Activated CD4-positive, alpha-beta T cell treated with anti-CD3 and anti-CD28 coated beads, Interleukin-2, amount 10 ng/mL, durations not matched to agents 7 days and 5 days (primary cell): ENCODE measurements around the gene LDLRAD3. TPM values are rescaled to one million over a fixed set of nuclear protein-coding genes. Genes with fewer than 3 reads are reported as not detected.

Experiments used
- CTCF ChIA-PET: fragments of 350-600 bp; sonication (Branson Sonifier 250); formaldehyde crosslinking; loops from one replicate; lab custom pipeline; 2021; ENCODE audit warnings: antibody characterized with exemption; lab: Charles Lee
- POLR2A ChIA-PET: fragments of 350-600 bp; sonication (Branson Sonifier 250); formaldehyde crosslinking; loops from one replicate; lab custom pipeline; 2021; ENCODE audit warnings: antibody characterized with exemption; lab: Charles Lee
- DNase-seq: peaks from one replicate; pipeline ENCODE4 v3.0.0-alpha.2; 2020
- H3K27ac Mint-ChIP-seq: one replicate; pipeline ENCODE4 v1.8.0; 2021; ENCODE audit warnings: mild to moderate bottlenecking, moderate library complexity, mixed read lengths
- H3K27me3 Mint-ChIP-seq: one replicate; pipeline ENCODE4 v1.8.0; 2021; ENCODE audit warnings: mixed read lengths
- H3K36me3 Mint-ChIP-seq: one replicate; pipeline ENCODE4 v1.8.0; 2021; ENCODE audit warnings: low read depth, mixed read lengths
- H3K4me1 Mint-ChIP-seq: one replicate; pipeline ENCODE4 v1.8.0; 2021; ENCODE audit warnings: mixed read lengths
- H3K4me3 Mint-ChIP-seq: one replicate; pipeline ENCODE4 v1.8.0; 2021; ENCODE audit warnings: mild to moderate bottlenecking, moderate library complexity, mixed read lengths
- H3K9me3 Mint-ChIP-seq: one replicate; pipeline ENCODE4 v1.8.0; 2021; ENCODE audit warnings: mixed read lengths
- total RNA-seq, 2 experiments: library from RNA; stranded (reverse); gene quantifications; one replicate each; pipeline ENCODE4 v1.2.3, GENCODE V29; 2021

The LDLRAD3 gene
- total RNA-seq, 2 experiments from 2014 or later: 0.07 TPM; not detected in 1

- peak; percentile 19 for DNase-seq
- Mint-ChIP-seq H3K36me3 (no peaks in the 10 kb centered on the region), H3K27ac (no peak overlapping the region), H3K4me3 (no peak overlapping the region), H3K4me1 (no peaks in the 10 kb centered on the region), H3K9me3 (no peaks in the 10 kb centered on the region), H3K27me3 (peaks cover 5% of the 10 kb centered on the region)
- POLR2A ChIA-PET: no interaction called here
- CTCF ChIA-PET: interaction anchor here (0.5 to 0.7 kb wide), 2 partner anchors 16 to 225 kb away, joined by 4 read pairs; no protein-coding TSS in a partner anchor
Observed at GRCh38 chr11:36258730-36259360, 315.0 kb downstream of the LDLRAD3 start.

- CTCF ChIA-PET: interaction anchor here (0.6 kb wide), 1 partner anchor 489 kb away, joined by 3 read pairs; no protein-coding TSS in a partner anchor
Observed at GRCh38 chr11:36261094-36261493, 317.2 kb downstream of the LDLRAD3 start.

DNA sequence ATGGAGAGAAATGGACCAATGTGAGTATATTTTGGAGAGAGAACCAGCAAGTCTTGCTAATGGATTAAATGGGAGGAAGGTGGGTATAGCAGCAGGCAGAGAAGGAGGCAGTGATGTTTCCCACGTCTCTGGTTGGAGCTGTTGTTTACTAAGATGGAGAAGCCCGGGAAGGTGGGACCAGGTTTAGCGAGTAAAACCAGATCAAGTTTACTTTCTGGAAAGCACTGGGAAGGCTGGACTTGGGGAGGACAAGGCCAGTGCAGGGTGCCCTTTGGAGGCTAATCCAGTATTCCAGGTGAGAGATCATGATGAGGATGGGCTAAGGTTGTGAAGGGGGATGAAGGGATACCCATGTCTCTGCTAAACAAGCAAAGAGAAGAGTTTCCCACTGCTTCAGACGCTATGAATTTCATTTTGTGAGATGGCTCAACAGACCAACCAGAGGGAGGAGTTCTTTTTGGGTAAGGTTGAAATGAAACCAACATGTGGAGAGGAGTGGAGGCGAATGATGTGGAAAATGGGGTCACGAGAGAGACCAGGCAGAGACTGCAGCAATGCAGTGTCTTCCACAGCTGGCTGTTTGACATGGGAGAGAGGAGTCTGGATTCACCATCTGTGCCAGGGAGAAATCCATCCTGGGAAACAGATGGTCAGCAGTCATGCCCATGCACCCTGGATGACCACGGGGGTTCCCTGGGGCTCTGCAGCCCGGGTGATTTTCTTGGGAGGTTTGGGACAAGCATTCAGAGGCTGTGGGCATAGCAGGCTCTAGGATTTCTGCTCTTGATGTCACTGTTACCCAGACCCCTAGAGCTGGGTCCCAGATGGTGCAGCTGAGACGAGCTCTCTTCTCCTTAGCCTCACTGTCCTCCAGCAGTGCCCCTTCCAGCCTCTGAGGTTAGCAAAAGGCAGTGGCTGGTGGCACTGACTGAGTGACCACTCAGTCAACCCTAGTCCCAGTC is 320.4 kb downstream of the LDLRAD3 start:
- ChIA-PET POLR2A (no interaction called here), CTCF (interaction anchor here (1.0 kb wide), 1 partner anchor 301 kb away, joined by 3 read pairs; no protein-coding TSS in a partner anchor)
- no peak overlapping the region for H3K4me3 Mint-ChIP-seq
- no peaks in the 10 kb centered on the region for H3K4me1 Mint-ChIP-seq
- no peaks in the 10 kb centered on the region for H3K27me3 Mint-ChIP-seq
- no peak for DNase-seq
- no peaks in the 10 kb centered on the region for H3K9me3 Mint-ChIP-seq
- H3K36me3 Mint-ChIP-seq: no peaks in the 10 kb centered on the region
- no peak overlapping the region for H3K27ac Mint-ChIP-seq

More at GRCh38 chr11:36261094-36261493, 317.2 kb downstream of the LDLRAD3 start:
- Mint-ChIP-seq H3K36me3 (no peaks in the 10 kb centered on the region), H3K27ac (no peak overlapping the region), H3K27me3 (peaks cover 5% of the 10 kb centered on the region), H3K9me3 (no peaks in the 10 kb centered on the region), H3K4me3 (no peak overlapping the region), H3K4me1 (no peaks in the 10 kb centered on the region)
- no peak for DNase-seq
- POLR2A ChIA-PET: no interaction called here

GRCh38 chr11:36264973-36265344 is 321.1 kb downstream of the LDLRAD3 start:
- no peaks in the 10 kb centered on the region for H3K4me1 Mint-ChIP-seq
- ChIA-PET POLR2A (no interaction called here), CTCF (interaction anchor here (1.0 to 1.2 kb wide), 2 partner anchors 8 to 301 kb away, joined by 3 to 4 read pairs; no protein-coding TSS in a partner anchor)
- no peaks in the 10 kb centered on the region for H3K9me3 Mint-ChIP-seq
- no peak for DNase-seq
- H3K27me3 Mint-ChIP-seq: no peaks in the 10 kb centered on the region
- no peak overlapping the region for H3K4me3 Mint-ChIP-seq
- H3K36me3 Mint-ChIP-seq: no peaks in the 10 kb centered on the region
- no peak overlapping the region for H3K27ac Mint-ChIP-seq

GRCh38 chr11:36265793-36266628 is 322.1 kb downstream of the LDLRAD3 start:
- H3K9me3 Mint-ChIP-seq: no peaks in the 10 kb centered on the region
- no peak overlapping the region for H3K27ac Mint-ChIP-seq
- peak; percentile 55 for DNase-seq
- ChIA-PET CTCF (interaction anchor here (0.6 to 2.3 kb wide), 8 partner anchors 8 to 650 kb away, joined by 3 to 6 read pairs (median 3); partner anchors contain the start of gene FJX1), POLR2A (no interaction called here)
- no peak overlapping the region for H3K4me3 Mint-ChIP-seq
- H3K4me1 Mint-ChIP-seq: no peaks in the 10 kb centered on the region
- H3K36me3 Mint-ChIP-seq: no peaks in the 10 kb centered on the region
- no peaks in the 10 kb centered on the region for H3K27me3 Mint-ChIP-seq

- Mint-ChIP-seq H3K9me3 (no peaks in the 10 kb centered on the region), H3K4me1 (no peaks in the 10 kb centered on the region), H3K4me3 (no peak overlapping the region), H3K27me3 (no peaks in the 10 kb centered on the region), H3K27ac (no peak overlapping the region), H3K36me3 (peaks cover 6% of the 10 kb centered on the region)
- ChIA-PET POLR2A (no interaction called here), CTCF (interaction anchor here (0.7 to 2.3 kb wide), 5 partner anchors 13 to 648 kb away, joined by 3 to 6 read pairs (median 3); partner anchors contain the start of gene FJX1)
- DNase-seq: no peak
Observed at GRCh38 chr11:36266767-36267166, 322.9 kb downstream of the LDLRAD3 start.

DNA sequence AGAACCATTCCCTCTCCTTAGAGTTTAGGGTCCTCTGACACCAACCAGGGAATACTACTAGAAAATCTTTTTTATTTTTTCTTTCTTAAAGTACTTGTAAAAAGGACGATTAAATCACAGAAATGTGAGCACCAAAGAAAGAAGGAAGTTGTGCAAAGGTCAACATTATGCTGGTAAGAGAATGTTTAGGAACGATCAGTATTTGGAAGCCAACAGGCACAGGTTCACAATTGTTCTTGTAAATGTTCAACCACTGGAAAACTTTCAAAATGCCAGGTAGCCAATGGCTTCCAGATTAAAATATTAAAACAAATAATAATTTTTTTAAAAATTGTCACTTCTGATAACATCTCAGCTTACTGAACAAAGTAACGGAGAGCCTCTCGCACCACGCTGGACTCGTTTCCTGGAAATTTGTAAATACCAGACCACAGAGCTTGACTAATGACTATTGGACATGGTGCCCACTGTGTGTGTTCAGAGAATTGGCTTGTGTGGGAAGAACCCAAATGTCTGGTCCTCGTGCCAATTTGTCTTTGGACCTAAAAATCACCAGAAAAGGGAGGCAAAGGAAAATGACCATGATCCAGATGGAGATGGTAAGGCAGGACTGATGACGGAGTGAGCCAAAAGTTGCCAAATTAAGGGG is 324.6 kb downstream of the LDLRAD3 start:
- H3K9me3 Mint-ChIP-seq: no peaks in the 10 kb centered on the region
- ChIA-PET POLR2A (no interaction called here), CTCF (interaction anchor here (1.7 kb wide), 1 partner anchor 224 kb away, joined by 4 read pairs; no protein-coding TSS in a partner anchor)
- no peak overlapping the region for H3K4me3 Mint-ChIP-seq
- H3K4me1 Mint-ChIP-seq: no peaks in the 10 kb centered on the region
- no peak for DNase-seq
- H3K27me3 Mint-ChIP-seq: no peaks in the 10 kb centered on the region
- H3K36me3 Mint-ChIP-seq: peaks cover 15% of the 10 kb centered on the region
- H3K27ac Mint-ChIP-seq: no peak overlapping the region

- POLR2A ChIA-PET: no interaction called here
- H3K27ac Mint-ChIP-seq: no peak overlapping the region
- H3K4me3 Mint-ChIP-seq: no peak overlapping the region
Observed at GRCh38 chr11:36270701-36271100, 326.8 kb downstream of the LDLRAD3 start.

DNA sequence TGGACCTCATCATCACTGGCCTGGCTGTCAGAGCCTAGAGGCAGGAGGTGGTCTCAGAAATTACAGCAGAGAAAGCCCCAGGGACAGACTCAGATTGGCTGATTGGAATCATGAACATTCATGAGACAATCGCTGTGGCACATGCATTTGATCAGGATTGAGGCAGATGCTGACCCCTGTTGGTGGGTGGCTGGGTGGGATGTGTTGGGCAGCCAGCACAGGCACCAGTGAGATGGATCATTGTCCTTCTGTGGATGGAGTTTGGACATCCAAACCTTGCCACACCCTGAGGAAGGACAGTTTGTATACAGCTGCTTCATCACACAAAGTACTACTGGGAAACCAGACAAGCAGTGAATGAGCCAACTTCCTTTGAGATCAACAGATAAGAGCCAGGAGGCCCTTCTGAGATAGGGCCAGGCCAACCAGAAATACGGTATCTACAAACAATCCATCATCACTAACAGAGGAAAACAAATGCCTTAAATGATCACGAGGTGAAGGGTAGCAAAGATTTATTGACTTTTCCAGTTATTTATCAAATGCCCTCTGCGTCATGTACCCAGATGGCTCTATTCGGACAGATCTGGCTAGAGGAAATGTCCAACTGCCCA is 328.0 kb downstream of the LDLRAD3 start:
- Mint-ChIP-seq H3K9me3 (no peaks in the 10 kb centered on the region), H3K4me3 (no peak overlapping the region)

More at GRCh38 chr11:36270701-36271100, 326.8 kb downstream of the LDLRAD3 start:
- Mint-ChIP-seq H3K27me3 (no peaks in the 10 kb centered on the region), H3K9me3 (no peaks in the 10 kb centered on the region), H3K4me1 (no peaks in the 10 kb centered on the region), H3K36me3 (peaks cover 15% of the 10 kb centered on the region)
- DNase-seq: no peak
- CTCF ChIA-PET: interaction anchor here (0.8 kb wide), 1 partner anchor 22 kb away, joined by 3 read pairs; no protein-coding TSS in a partner anchor

DNA sequence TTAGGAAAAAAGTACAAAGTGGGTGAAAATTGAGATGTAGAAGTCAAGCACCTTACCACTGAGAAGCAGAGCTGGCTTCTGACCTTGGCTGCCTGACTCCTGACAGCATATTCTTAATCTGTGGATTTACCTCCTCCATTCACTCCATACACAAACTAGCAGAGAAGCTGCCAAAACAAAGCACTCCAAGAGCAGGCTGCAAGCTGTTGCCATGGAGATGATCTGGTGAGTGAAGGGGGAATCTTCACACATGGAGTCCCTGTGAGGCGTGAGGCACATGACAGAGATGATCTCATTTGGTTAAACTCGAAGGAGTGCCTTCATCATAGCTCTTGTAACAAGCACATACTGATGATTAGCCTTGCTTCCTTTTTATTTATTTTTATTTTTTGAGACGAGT is 329.2 kb downstream of the LDLRAD3 start:
- ChIA-PET CTCF (interaction anchor here (0.6 kb wide), 1 partner anchor 230 kb away, joined by 4 read pairs; no protein-coding TSS in a partner anchor), POLR2A (no interaction called here)
- Mint-ChIP-seq H3K36me3 (peaks cover 15% of the 10 kb centered on the region), H3K27me3 (no peaks in the 10 kb centered on the region), H3K9me3 (no peaks in the 10 kb centered on the region), H3K27ac (no peak overlapping the region), H3K4me1 (no peaks in the 10 kb centered on the region), H3K4me3 (no peak overlapping the region)
- no peak for DNase-seq

More for the DNA sequence above, 328.0 kb downstream of the LDLRAD3 start:
- Mint-ChIP-seq H3K4me1 (no peaks in the 10 kb centered on the region), H3K27me3 (no peaks in the 10 kb centered on the region), H3K36me3 (peaks cover 15% of the 10 kb centered on the region), H3K27ac (no peak overlapping the region)
- ChIA-PET CTCF (interaction anchor here (0.6 kb wide), 1 partner anchor 16 kb away, joined by 3 read pairs; no protein-coding TSS in a partner anchor), POLR2A (no interaction called here)
- no peak for DNase-seq

DNA sequence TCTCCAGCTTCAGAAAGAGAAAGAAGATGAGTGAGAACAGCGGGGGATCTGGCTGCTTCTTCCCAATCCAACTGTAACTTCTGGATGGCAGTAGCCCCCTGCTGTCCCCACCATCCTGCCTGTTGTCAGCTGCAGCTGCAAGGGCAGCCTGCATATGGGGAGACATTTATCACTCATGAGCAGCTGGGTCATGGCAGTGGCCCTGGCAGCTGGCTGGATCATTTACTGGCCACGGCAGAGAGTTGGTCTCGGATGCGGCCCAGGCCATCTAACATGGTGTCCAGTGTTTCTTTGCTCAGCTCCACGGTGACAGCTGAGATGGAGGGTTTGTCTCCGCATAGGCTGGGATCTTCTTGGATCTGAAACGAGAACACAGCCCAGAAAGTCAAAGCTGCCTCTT is 330.6 kb downstream of the LDLRAD3 start:
- H3K4me3 Mint-ChIP-seq: no peak overlapping the region
- CTCF ChIA-PET: interaction anchor here (0.6 to 1.5 kb wide), 6 partner anchors 8 to 218 kb away, joined by 3 to 6 read pairs (median 3); no protein-coding TSS in a partner anchor
- H3K27ac Mint-ChIP-seq: no peak overlapping the region
- peaks cover 15% of the 10 kb centered on the region for H3K36me3 Mint-ChIP-seq
- POLR2A ChIA-PET: no interaction called here
- no peaks in the 10 kb centered on the region for H3K4me1 Mint-ChIP-seq
- no peaks in the 10 kb centered on the region for H3K9me3 Mint-ChIP-seq
- H3K27me3 Mint-ChIP-seq: no peaks in the 10 kb centered on the region
- no peak for DNase-seq
